Neural progenitor cell (in vitro differentiated cells): ENCODE data around the gene CRMP1.

Experiments
- CTCF ChIP-seq: fragments of 200-600 bp; sonication (generic); IDR thresholded peaks from 2 replicates; pipeline ENCODE4 v1.5.1; 2017; ENCODE audit warnings: antibody characterized with exemption, mild to moderate bottlenecking
- EZH2 ChIP-seq: fragments of 200-600 bp; sonication (generic); IDR thresholded peaks from 2 replicates; pipeline ENCODE4 v1.6.1; 2017; ENCODE audit warnings: antibody characterized with exemption, mild to moderate bottlenecking, moderate library complexity
- EZH2phosphoT487 ChIP-seq: fragments of 200-600 bp; sonication (generic); IDR thresholded peaks from 2 replicates; pipeline ENCODE4 v1.6.1; 2017; ENCODE audit warnings: antibody characterized with exemption

GRCh38 chr4:5787311-5787710 lies 105.6 kb downstream of the CRMP1 start:
- TF ChIP-seq CTCF (no peak), EZH2 (no peak), EZH2phosphoT487 (no peak)
